Thymus (tissue), 11 donors: ENCODE measurements around the gene ESPN. TPM values are rescaled to one million over a fixed set of nuclear protein-coding genes. Genes with fewer than 3 reads are reported as not detected.
"Not testable (repeated sequence)": the region's sequence is repeated elsewhere in the genome, so short reads cannot be mapped to it uniquely, and the experiment has no call there.

Experiments used
- DNase-seq, 9 donors: peaks; one replicate each; pipeline ENCODE4 v3.0.0-alpha.2; 2013; ENCODE audit warnings: low spot score in 9 of 9, low read depth in 6 of 9, missing footprints in 1 of 9
- H3K27ac ChIP-seq, 2 donors: one replicate each; pipeline ENCODE4 v1.5.1; 2013; ENCODE audit warnings: control low read depth in 1 of 2, low read depth in 1 of 2, low read length in 1 of 2, mild to moderate bottlenecking in 1 of 2, moderate library complexity in 1 of 2
- H3K27me3 ChIP-seq, 2 donors: one replicate each; pipeline ENCODE4 v1.5.1; 2013; ENCODE audit warnings: low read length in 1 of 2; ENCODE audit not compliant: control insufficient read depth in 2 of 2, insufficient read depth in 1 of 2
- H3K36me3 ChIP-seq, 2 donors: one replicate each; pipeline ENCODE4 v1.5.1; 2013; ENCODE audit warnings: low read length in 1 of 2, mild to moderate bottlenecking in 1 of 2, moderate library complexity in 1 of 2; ENCODE audit not compliant: control insufficient read depth in 2 of 2, insufficient read depth in 2 of 2
- H3K4me1 ChIP-seq, 2 donors: one replicate each; pipeline ENCODE4 v1.5.1; 2013; ENCODE audit warnings: low read length in 2 of 2; ENCODE audit not compliant: control insufficient read depth in 2 of 2, insufficient read depth in 2 of 2
- H3K4me3 ChIP-seq, 2 donors: one replicate each; pipeline ENCODE4 v1.5.1; 2013; ENCODE audit warnings: low read length in 2 of 2, control low read depth in 1 of 2, mild to moderate bottlenecking in 1 of 2
- H3K9me3 ChIP-seq, 2 donors: one replicate each; pipeline ENCODE4 v1.5.1; 2013; ENCODE audit warnings: low read length in 1 of 2, mild to moderate bottlenecking in 1 of 2; ENCODE audit not compliant: control insufficient read depth in 2 of 2, insufficient read depth in 1 of 2
- WGBS: extraction: QIAGEN DNeasy Blood & Tissue Kit; methylation state at CpG from one replicate; pipeline ENCODE4 v1.1.7; 2013; 5-methylcytosine and 5-hydroxymethylcytosine counted together
- polyA plus RNA-seq: library from polyadenylated mRNA; stranded (reverse); fragments of 200-250 nt; gene quantifications from one replicate; pipeline ENCODE4 v1.2.3, GENCODE V29; 2013
- total RNA-seq: library from RNA; stranded (reverse); fragments of 120-200 nt; gene quantifications from one replicate; pipeline ENCODE4 v1.2.4, GENCODE V29; 2013
- donor health status: healthy.

Gene ESPN
- total and polyA plus RNA-seq, 2 donors = 1.0 to 11.8 TPM

DNA sequence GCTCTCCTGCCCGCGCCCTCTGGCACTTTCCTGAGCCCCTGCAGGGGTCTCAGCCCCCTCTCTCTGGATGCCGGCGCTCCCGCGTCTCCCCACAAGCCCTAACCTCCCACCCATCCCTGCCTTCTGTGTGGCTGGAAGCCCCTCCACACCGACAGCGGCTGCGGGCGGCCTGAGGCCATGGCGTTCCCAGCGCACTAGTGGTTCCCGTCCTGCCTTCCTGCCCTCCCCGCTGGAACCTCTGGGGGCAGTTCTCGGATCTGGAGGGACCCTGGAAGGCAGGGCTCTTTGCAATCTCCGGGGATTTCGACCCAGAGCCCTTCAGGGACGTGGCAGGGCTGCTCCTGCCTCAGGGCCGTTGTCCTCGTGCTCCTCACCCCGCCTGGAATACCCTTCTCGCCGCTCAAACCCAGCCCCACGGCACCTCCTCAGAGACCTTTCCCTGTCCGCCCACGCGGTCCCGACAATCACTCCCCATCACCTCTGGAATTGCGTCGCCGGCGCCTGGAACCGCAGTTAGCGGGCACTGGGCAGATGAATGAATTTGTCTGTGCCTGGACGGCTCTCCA, 493 bp upstream of the ESPN start:
- 13% methylated on average over 35 of the region's 35 CpGs for WGBS
- no peak for DNase-seq
- H3K27ac ChIP-seq = no peak overlapping the region
- peaks cover 70 to 91% of the 10 kb centered on the region in 2 donors for H3K27me3 ChIP-seq
- H3K36me3 ChIP-seq = no peaks in the 10 kb centered on the region
- H3K9me3 ChIP-seq = no peaks in the 10 kb centered on the region
- H3K4me3 ChIP-seq = no peak overlapping the region
- H3K4me1 ChIP-seq = peaks cover 3 to 11% of the 10 kb centered on the region in 2 donors

GRCh38 chr1:6425658-6426057, 1.1 kb downstream of the ESPN start:
- H3K4me3 ChIP-seq = no peak overlapping the region
- peaks cover 3 to 6% of the 10 kb centered on the region in 2 donors for H3K4me1 ChIP-seq

GRCh38 chr1:6426277-6426971, 1.8 kb downstream of the ESPN start:
- DNase-seq = no peak
- peaks cover 3 to 6% of the 10 kb centered on the region in 2 donors for H3K4me1 ChIP-seq

More at GRCh38 chr1:6425658-6426057, 1.1 kb downstream of the ESPN start:
- Histone ChIP-seq H3K27me3 (peaks cover 55 to 88% of the 10 kb centered on the region in 2 donors), H3K9me3 (no peaks in the 10 kb centered on the region), H3K36me3 (no peaks in the 10 kb centered on the region), H3K27ac (no peak overlapping the region)
- 84% methylated on average over 6 of the region's 6 CpGs for WGBS
- no peak for DNase-seq

DNA sequence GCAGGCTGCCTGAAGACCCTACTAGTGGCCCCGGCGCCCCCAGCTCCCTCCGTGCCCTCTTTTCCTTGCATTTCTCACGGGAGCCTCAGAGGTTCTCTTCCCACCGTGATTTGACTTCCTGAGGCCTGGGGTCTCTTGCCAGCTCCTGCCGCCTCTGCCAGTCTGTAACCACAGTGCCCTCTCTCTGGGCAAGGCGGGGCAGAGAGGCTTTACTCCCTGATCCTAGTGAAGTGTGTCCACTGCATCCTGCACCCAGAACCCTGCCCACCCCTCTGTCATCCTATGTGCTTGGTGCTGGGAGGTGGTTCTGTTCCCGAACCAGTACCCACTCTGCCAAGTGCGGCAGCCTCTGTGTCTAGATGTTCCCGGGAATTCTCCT, 2.4 kb downstream of the ESPN start:
- no peaks in the 10 kb centered on the region for H3K9me3 ChIP-seq
- no peaks in the 10 kb centered on the region for H3K36me3 ChIP-seq
- H3K27ac ChIP-seq = no peak overlapping the region
- no peak overlapping the region for H3K4me3 ChIP-seq
- 92% methylated on average over 10 of the region's 10 CpGs for WGBS
- peaks cover 47 to 81% of the 10 kb centered on the region in 2 donors for H3K27me3 ChIP-seq
- DNase-seq = no peak
- H3K4me1 ChIP-seq = peaks cover 3 to 6% of the 10 kb centered on the region in 2 donors

More at GRCh38 chr1:6426277-6426971, 1.8 kb downstream of the ESPN start:
- no peak overlapping the region for H3K4me3 ChIP-seq
- H3K36me3 ChIP-seq = no peaks in the 10 kb centered on the region
- H3K9me3 ChIP-seq = no peaks in the 10 kb centered on the region
- H3K27ac ChIP-seq = no peak overlapping the region
- WGBS = 95% methylated on average over 9 of the region's 9 CpGs
- peaks cover 50 to 85% of the 10 kb centered on the region in 2 donors for H3K27me3 ChIP-seq

DNA sequence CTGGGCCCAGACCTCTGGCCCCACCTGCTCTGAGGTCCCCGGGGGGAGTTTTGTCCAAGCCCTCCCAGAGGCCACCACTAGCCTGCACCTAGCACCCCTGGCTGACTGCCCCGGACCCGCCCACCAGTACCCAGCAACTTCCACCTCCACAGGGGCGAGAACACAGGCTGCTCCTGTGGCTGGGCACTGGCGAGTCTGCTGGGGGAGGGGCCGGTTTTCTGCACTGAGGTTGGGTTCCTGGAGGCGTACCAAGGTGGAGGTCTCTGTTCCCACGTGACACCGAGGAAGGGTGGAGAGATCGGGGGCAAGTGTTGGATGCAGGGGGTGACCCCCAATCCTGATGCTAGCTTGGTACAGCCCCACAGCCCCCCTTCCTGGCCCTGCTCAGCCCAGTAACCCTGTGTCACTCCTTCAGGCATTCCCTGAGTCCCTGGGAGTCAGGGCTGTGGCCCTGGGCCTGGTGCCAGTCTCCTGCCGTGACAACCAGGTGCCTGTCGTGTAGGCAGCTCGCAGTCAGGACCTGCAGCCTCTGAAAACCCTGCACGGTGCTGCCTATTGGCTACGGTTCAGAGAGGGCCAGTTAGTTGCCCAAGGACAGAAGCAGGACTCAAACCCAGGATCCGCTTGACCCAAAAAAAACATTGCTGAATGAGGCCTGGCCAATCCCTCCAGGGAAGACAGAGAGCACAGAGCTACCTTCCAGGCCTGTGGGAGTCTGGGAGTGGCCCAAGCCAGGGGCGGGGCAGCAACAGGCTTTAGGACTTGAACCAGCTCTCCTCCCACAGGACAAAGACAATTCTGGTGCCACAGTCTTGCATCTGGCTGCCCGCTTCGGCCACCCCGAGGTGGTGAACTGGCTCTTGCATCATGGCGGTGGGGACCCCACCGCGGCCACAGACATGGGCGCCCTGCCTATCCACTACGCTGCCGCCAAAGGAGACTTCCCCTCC, 3.1 kb downstream of the ESPN start:
- Histone ChIP-seq H3K36me3 (no peaks in the 10 kb centered on the region), H3K27me3 (peaks cover 46 to 79% of the 10 kb centered on the region in 2 donors)
- no peak for DNase-seq

GRCh38 chr1:6428453-6428852, 3.9 kb downstream of the ESPN start:
- DNase-seq, H3K4me1 ChIP-seq, H3K9me3 ChIP-seq, H3K4me3 ChIP-seq, H3K27ac ChIP-seq, H3K36me3 ChIP-seq: not testable (repeated sequence)
- 94% methylated on average over 6 of the region's 6 CpGs for WGBS
- peaks cover 38 to 72% of the 10 kb centered on the region in 2 donors for H3K27me3 ChIP-seq

More for the DNA sequence above, 3.1 kb downstream of the ESPN start:
- no peak overlapping the region for H3K4me3 ChIP-seq
- 90% methylated on average over 26 of the region's 26 CpGs for WGBS
- H3K9me3 ChIP-seq = no peaks in the 10 kb centered on the region
- no peak overlapping the region for H3K27ac ChIP-seq
- peaks cover 3 to 6% of the 10 kb centered on the region in 2 donors for H3K4me1 ChIP-seq

GRCh38 chr1:6429660-6430411, 5.3 kb downstream of the ESPN start:
- not testable (repeated sequence) for H3K9me3 ChIP-seq, H3K4me3 ChIP-seq, H3K36me3 ChIP-seq, H3K27ac ChIP-seq, H3K4me1 ChIP-seq, DNase-seq
- 54% methylated on average over 19 of the region's 19 CpGs for WGBS
- peaks cover 25 to 64% of the 10 kb centered on the region in 2 donors for H3K27me3 ChIP-seq

DNA sequence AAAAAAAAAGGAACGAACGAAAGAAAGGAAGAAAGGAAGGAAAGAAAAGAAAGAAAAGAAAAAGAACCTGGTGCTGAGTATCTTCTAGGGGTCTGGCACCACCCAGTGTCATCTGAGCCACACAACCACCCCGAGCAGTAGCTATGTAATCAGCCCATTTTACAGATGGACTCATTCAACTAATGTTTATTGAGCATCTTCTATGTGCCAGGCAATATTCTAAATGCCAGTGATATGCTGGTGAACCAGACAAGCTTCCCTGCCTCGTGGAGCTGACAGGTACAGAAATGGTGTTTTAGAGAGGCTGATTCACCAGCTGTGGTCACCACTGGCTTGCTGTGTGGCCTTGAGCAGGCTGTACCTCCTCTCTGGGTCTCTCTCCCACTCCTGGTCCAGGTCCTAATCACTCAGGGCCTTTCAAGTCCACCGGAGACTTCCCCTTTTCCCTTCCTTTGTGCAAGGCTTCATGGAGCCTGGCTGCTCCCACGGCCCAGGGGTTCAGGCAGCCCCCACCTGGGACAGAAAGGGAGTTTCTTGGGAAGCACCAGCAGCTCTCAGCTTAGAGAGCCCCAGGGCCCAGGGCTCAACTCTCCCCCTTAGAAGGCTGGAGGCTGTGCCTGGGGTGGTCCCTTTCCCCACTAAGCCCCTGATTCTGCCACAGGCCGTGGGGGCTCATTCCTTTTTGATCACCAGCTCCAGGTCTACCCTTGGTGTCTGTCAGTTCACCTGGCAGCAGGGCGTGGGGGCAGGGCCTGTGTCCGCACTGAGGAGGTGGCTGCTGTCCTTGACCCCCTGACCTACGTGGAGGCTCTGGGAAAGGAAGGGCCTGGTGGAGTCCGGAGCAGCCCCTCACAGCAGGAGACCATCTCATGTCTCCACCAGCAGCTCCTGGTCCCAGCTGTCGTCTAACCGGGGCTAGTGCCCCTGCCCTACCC, 7.3 kb downstream of the ESPN start:
- H3K27me3 ChIP-seq = peaks cover 6 to 51% of the 10 kb centered on the region in 2 donors
- not testable (repeated sequence) for H3K9me3 ChIP-seq, DNase-seq, H3K4me3 ChIP-seq, H3K36me3 ChIP-seq, H3K27ac ChIP-seq, H3K4me1 ChIP-seq
- WGBS = 81% methylated on average over 13 of the region's 13 CpGs
